HL-60 (cell line): ENCODE data around the gene SUMO4.

Experiments
- DNase-seq, 2 experiments: peaks; one replicate each; pipeline ENCODE4 v3.0.0-alpha.2; 2010 to 2020; ENCODE audit warnings: low read depth in 1 of 2, low spot score in 1 of 2
- H3K27ac ChIP-seq: fragments of 250-450 bp; sonication (Bioruptor Pico); replicated peaks from 2 replicates; pipeline ENCODE4 v1.5.1; 2020; ENCODE audit warnings: mild to moderate bottlenecking, moderate library complexity
- H3K27me3 ChIP-seq: fragments of 250-450 bp; sonication (Bioruptor Pico); 2 replicates; pipeline ENCODE4 v1.5.1; 2021; ENCODE audit warnings: mild to moderate bottlenecking, moderate library complexity; ENCODE audit not compliant: insufficient read depth, poor library complexity, severe bottlenecking
- H3K4me3 ChIP-seq: replicated peaks from 2 replicates; pipeline ENCODE4 v1.5.1; 2011; ENCODE audit warnings: mild to moderate bottlenecking, control low read depth, low read length; ENCODE audit not compliant: insufficient read depth
- GABPA ChIP-seq: IDR thresholded peaks from 2 replicates; pipeline ENCODE4 v1.6.1; 2012; ENCODE audit warnings: low read depth
- POLR2AphosphoS5 ChIP-seq: IDR thresholded peaks from 2 replicates; pipeline ENCODE4 v1.6.1; 2012; ENCODE audit warnings: low read depth
- SPI1 ChIP-seq: IDR thresholded peaks from 2 replicates; pipeline ENCODE4 v1.6.1; 2012; ENCODE audit warnings: low read depth, mild to moderate bottlenecking, borderline replicate concordance
- TF ChIP-seq, protein P1 (sequence below): IDR thresholded peaks from 2 replicates; pipeline ENCODE4 v1.6.1; 2012; ENCODE audit warnings: low read depth; ENCODE audit not compliant: insufficient replicate concordance
- TF ChIP-seq, protein P2 (sequence below): IDR thresholded peaks from one replicate; pipeline ENCODE4 v1.5.1; 2011; ENCODE audit warnings: low read length, control low read depth, inconsistent platforms; ENCODE audit not compliant: insufficient read depth

SUMO4 gene

GRCh38 chr6:149419696-149420404 is 19.8 kb downstream of the SUMO4 start:
- Histone ChIP-seq H3K27ac (no peak overlapping the region), H3K4me3 (no peak overlapping the region), H3K27me3 (peaks cover 7% of the 10 kb centered on the region)
- DNase-seq = no peak
- TF ChIP-seq POLR2AphosphoS5 (no peak), SPI1 (no peak), GABPA (no peak)
- TF ChIP-seq, protein P1, sequence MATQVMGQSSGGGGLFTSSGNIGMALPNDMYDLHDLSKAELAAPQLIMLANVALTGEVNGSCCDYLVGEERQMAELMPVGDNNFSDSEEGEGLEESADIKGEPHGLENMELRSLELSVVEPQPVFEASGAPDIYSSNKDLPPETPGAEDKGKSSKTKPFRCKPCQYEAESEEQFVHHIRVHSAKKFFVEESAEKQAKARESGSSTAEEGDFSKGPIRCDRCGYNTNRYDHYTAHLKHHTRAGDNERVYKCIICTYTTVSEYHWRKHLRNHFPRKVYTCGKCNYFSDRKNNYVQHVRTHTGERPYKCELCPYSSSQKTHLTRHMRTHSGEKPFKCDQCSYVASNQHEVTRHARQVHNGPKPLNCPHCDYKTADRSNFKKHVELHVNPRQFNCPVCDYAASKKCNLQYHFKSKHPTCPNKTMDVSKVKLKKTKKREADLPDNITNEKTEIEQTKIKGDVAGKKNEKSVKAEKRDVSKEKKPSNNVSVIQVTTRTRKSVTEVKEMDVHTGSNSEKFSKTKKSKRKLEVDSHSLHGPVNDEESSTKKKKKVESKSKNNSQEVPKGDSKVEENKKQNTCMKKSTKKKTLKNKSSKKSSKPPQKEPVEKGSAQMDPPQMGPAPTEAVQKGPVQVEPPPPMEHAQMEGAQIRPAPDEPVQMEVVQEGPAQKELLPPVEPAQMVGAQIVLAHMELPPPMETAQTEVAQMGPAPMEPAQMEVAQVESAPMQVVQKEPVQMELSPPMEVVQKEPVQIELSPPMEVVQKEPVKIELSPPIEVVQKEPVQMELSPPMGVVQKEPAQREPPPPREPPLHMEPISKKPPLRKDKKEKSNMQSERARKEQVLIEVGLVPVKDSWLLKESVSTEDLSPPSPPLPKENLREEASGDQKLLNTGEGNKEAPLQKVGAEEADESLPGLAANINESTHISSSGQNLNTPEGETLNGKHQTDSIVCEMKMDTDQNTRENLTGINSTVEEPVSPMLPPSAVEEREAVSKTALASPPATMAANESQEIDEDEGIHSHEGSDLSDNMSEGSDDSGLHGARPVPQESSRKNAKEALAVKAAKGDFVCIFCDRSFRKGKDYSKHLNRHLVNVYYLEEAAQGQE = no peak
- TF ChIP-seq, protein P2, sequence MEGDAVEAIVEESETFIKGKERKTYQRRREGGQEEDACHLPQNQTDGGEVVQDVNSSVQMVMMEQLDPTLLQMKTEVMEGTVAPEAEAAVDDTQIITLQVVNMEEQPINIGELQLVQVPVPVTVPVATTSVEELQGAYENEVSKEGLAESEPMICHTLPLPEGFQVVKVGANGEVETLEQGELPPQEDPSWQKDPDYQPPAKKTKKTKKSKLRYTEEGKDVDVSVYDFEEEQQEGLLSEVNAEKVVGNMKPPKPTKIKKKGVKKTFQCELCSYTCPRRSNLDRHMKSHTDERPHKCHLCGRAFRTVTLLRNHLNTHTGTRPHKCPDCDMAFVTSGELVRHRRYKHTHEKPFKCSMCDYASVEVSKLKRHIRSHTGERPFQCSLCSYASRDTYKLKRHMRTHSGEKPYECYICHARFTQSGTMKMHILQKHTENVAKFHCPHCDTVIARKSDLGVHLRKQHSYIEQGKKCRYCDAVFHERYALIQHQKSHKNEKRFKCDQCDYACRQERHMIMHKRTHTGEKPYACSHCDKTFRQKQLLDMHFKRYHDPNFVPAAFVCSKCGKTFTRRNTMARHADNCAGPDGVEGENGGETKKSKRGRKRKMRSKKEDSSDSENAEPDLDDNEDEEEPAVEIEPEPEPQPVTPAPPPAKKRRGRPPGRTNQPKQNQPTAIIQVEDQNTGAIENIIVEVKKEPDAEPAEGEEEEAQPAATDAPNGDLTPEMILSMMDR = no peak

GRCh38 chr6:149421132-149421531 is 21.1 kb downstream of the SUMO4 start:
- no peak for DNase-seq
- TF ChIP-seq, protein P2 = no peak
- TF ChIP-seq, protein P1 = no peak
- TF ChIP-seq POLR2AphosphoS5 (no peak), SPI1 (no peak), GABPA (no peak)
- peaks cover 7% of the 10 kb centered on the region for H3K27me3 ChIP-seq

DNA sequence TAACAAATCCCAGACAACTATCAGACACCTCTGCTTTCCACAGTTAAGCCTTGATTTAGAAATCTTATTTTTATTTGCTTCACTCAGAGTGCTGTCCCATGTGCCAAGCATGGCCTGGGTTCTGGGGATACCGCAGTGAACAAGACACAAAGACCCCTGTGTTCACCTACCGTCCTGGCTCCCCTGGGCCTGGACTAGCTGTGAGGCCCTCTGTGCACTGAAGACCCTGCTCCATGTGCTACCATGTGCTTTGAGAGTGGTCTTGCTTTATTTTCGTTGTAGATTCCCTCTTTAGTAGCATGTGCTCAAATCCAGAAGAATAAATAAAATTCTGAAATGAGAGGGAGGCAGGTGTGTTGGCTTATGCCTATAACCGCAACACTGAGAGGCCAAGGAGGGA is 22.5 kb downstream of the SUMO4 start:
- Histone ChIP-seq H3K27ac (no peak overlapping the region), H3K27me3 (peaks cover 7% of the 10 kb centered on the region), H3K4me3 (no peak overlapping the region)
- no peak for DNase-seq
- no peak for TF ChIP-seq POLR2AphosphoS5
- TF ChIP-seq, protein P2 = no peak
- no peak for TF ChIP-seq SPI1
- no peak for TF ChIP-seq GABPA
- TF ChIP-seq, protein P1 = no peak

More at GRCh38 chr6:149421132-149421531, 21.1 kb downstream of the SUMO4 start:
- Histone ChIP-seq H3K4me3 (no peak overlapping the region), H3K27ac (no peak overlapping the region)
